GM23248 (cell line): ENCODE measurements around the gene SRPRA. TPM values are rescaled to one million over a fixed set of nuclear protein-coding genes. Genes with fewer than 3 reads are reported as not detected.

Source experiments
- DNase-seq: peaks from one replicate; pipeline ENCODE4 v3.0.0-alpha.2; 2015
- H2AFZ ChIP-seq: fragments of 200-600 bp; sonication (generic); 2 replicates; pipeline ENCODE4 v1.6.1; 2016; ENCODE audit warnings: antibody characterized with exemption
- H3F3A ChIP-seq: fragments of 200-600 bp; sonication (generic); 2 replicates; pipeline ENCODE4 v1.6.1; 2016; ENCODE audit warnings: mild to moderate bottlenecking, antibody characterized with exemption, mixed run types; ENCODE audit not compliant: insufficient read depth
- H3K27ac ChIP-seq: fragments of 200-600 bp; sonication (generic); 2 replicates; pipeline ENCODE4 v1.5.1; 2016; ENCODE audit warnings: mild to moderate bottlenecking
- H3K27me3 ChIP-seq: fragments of 200-600 bp; sonication (generic); replicated peaks from 2 replicates; pipeline ENCODE4 v1.6.1; 2016; ENCODE audit warnings: mild to moderate bottlenecking; ENCODE audit not compliant: insufficient read depth
- H3K36me3 ChIP-seq: fragments of 200-600 bp; sonication (generic); 2 replicates; pipeline ENCODE4 v1.6.1; 2016; ENCODE audit warnings: low read depth, mild to moderate bottlenecking
- H3K4me1 ChIP-seq: fragments of 200-600 bp; sonication (generic); 2 replicates; pipeline ENCODE4 v1.6.1; 2016; ENCODE audit warnings: mild to moderate bottlenecking; ENCODE audit not compliant: insufficient read depth
- H3K4me2 ChIP-seq: fragments of 200-600 bp; sonication (generic); one replicate; pipeline ENCODE4 v1.6.1; 2016; ENCODE audit warnings: mild to moderate bottlenecking; ENCODE audit not compliant: unreplicated experiment
- H3K4me3 ChIP-seq: fragments of 200-600 bp; sonication (generic); 2 replicates; pipeline ENCODE4 v1.5.1; 2016; ENCODE audit warnings: mild to moderate bottlenecking
- H3K79me2 ChIP-seq: fragments of 200-600 bp; sonication (generic); 2 replicates; pipeline ENCODE4 v1.6.1; 2016; ENCODE audit warnings: mild to moderate bottlenecking; ENCODE audit not compliant: insufficient read depth
- H3K9ac ChIP-seq: fragments of 200-600 bp; sonication (generic); 2 replicates; pipeline ENCODE4 v1.6.1; 2016; ENCODE audit warnings: mild to moderate bottlenecking
- H3K9me2 ChIP-seq: fragments of 200-600 bp; sonication (generic); 2 replicates; pipeline ENCODE4 v1.6.1; 2016; ENCODE audit warnings: mixed run types, mild to moderate bottlenecking, moderate library complexity; ENCODE audit not compliant: insufficient read depth
- H3K9me3 ChIP-seq: fragments of 200-600 bp; sonication (generic); one replicate; pipeline ENCODE4 v1.6.1; 2017; ENCODE audit warnings: low read depth
- H4K20me1 ChIP-seq: fragments of 200-600 bp; sonication (generic); 2 replicates; pipeline ENCODE4 v1.6.0; 2016; ENCODE audit not compliant: insufficient read depth
- EZH2 ChIP-seq: fragments of 200-600 bp; sonication (generic); IDR thresholded peaks from 2 replicates; pipeline ENCODE4 v1.6.1; 2018; ENCODE audit warnings: antibody characterized with exemption, mild to moderate bottlenecking; ENCODE audit not compliant: insufficient read depth, poor library complexity, severe bottlenecking
- EZH2phosphoT487 ChIP-seq: fragments of 200-600 bp; sonication (generic); IDR thresholded peaks from 2 replicates; pipeline ENCODE4 v1.6.1; 2018; ENCODE audit warnings: antibody characterized with exemption, moderate library complexity, mild to moderate bottlenecking, low read depth; ENCODE audit not compliant: insufficient read depth
- WGBS, 2 experiments: methylation state at CpG; one replicate each; pipeline ENCODE4 v1.1.6; 2015 to 2017; ENCODE audit warnings: low lambda C conversion rate in 2 of 2, low coverage in 1 of 2; ENCODE audit errors: missing lambda C conversion rate in 2 of 2; 5-methylcytosine and 5-hydroxymethylcytosine counted together
- in situ Hi-C: fragments of 300-500 bp; cut with MboI; formaldehyde crosslinking; loops from 2 replicates; pipeline ENCODE4 v1.15.0; 2020
- polyA plus RNA-seq: library from polyadenylated mRNA; unstranded; fragments of >200 nt; fragmentation: Nextera tagmentation; extraction: Ambion mirVana; gene quantifications from 2 replicates; pipeline ENCODE4 v1.2.1, GENCODE V29; 2016
- total RNA-seq: library from RNA; depleted of rRNA; stranded (reverse); fragments of >200 nt; shearing (Covaris generic); gene quantifications from 2 replicates; pipeline ENCODE4 v1.2.3, GENCODE V29; 2014

The SRPRA gene
- total and polyA plus RNA-seq, 2 experiments from 2014 or later = 125 to 151 TPM

GRCh38 chr11:126303623-126304456 is 35.1 kb upstream of the SRPRA start, which contains the start of gene DCPS:
DCPS (plus strand) TSS chr11:126304060; CDS start chr11:126304081, 21 bp downstream.
- H4K20me1 ChIP-seq = no peaks in the 10 kb centered on the region
- peak within 1 kb of the TSS; percentile 95 for H2AFZ ChIP-seq
- TF ChIP-seq EZH2 = no peak
- no peak for TF ChIP-seq EZH2phosphoT487
- peaks cover 22% of the 10 kb centered on the region for H3K79me2 ChIP-seq
- no peaks in the 10 kb centered on the region for H3K27me3 ChIP-seq
- H3K9me2 ChIP-seq = no peaks in the 10 kb centered on the region
- in situ Hi-C loops = no loop called here
- peak within 1 kb of the TSS; percentile 89 for H3K4me3 ChIP-seq
- WGBS, 2 experiments = 1% methylated on average over 60 of the region's 61 CpGs
- peak within 1 kb of the TSS; percentile 92 for H3K9ac ChIP-seq
- peak within 1 kb of the TSS; percentile 97 for H3K4me2 ChIP-seq
- peak within 1 kb of the TSS; percentile 89 for H3K27ac ChIP-seq
- DNase-seq = peak; percentile 98
- H3K36me3 ChIP-seq = no peaks in the 10 kb centered on the region
- no peaks in the 10 kb centered on the region for H3K9me3 ChIP-seq
- H3K4me1 ChIP-seq = peaks cover 6% of the 10 kb centered on the region
- H3F3A ChIP-seq = peaks cover 9% of the 10 kb centered on the region

- H3F3A ChIP-seq = peaks cover 6% of the 10 kb centered on the region; the same call in 1 of the 2 replicates
- H3K9me3 ChIP-seq = no peaks in the 10 kb centered on the region
- no peak overlapping the region for H3K4me2 ChIP-seq
- in situ Hi-C loops = no loop called here
- no peaks in the 10 kb centered on the region for H3K9me2 ChIP-seq
- peaks cover 9% of the 10 kb centered on the region; the same call in 1 of the 2 replicates for H3K36me3 ChIP-seq
- H3K9ac ChIP-seq = no peak overlapping the region
- no peak overlapping the region for H2AFZ ChIP-seq
- H3K4me1 ChIP-seq = no peaks in the 10 kb centered on the region
- peaks cover 6% of the 10 kb centered on the region; the same call in 1 of the 2 replicates for H3K79me2 ChIP-seq
- H3K27ac ChIP-seq = no peak overlapping the region
- WGBS, 2 experiments = 78 to 80% methylated on average over 2 of the region's 2 CpGs
- H4K20me1 ChIP-seq = no peaks in the 10 kb centered on the region
- H3K27me3 ChIP-seq = no peaks in the 10 kb centered on the region
- TF ChIP-seq EZH2 (no peak), EZH2phosphoT487 (no peak)
- no peak for DNase-seq
- no peak overlapping the region for H3K4me3 ChIP-seq
These were observed 28.3 kb upstream of the SRPRA start for GRCh38 chr11:126297004-126297403.

- Histone ChIP-seq H3K27me3 (no peaks in the 10 kb centered on the region), H3K36me3 (peaks cover 9% of the 10 kb centered on the region; the same call in 1 of the 2 replicates), H3K9me2 (no peaks in the 10 kb centered on the region), H3K4me2 (no peak overlapping the region), H3K79me2 (0 out of 2 replicates have a peak, but pooled peaks cover 4% of the 10 kb centered on the region), H3F3A (peaks cover 6% of the 10 kb centered on the region; the same call in 1 of the 2 replicates), H3K4me1 (no peaks in the 10 kb centered on the region), H3K27ac (no peak overlapping the region), H3K9me3 (no peaks in the 10 kb centered on the region), H3K9ac (no peak overlapping the region), H2AFZ (no peak overlapping the region), H4K20me1 (no peaks in the 10 kb centered on the region), H3K4me3 (no peak overlapping the region)
- no peak for TF ChIP-seq EZH2
- TF ChIP-seq EZH2phosphoT487 = no peak
- no peak for DNase-seq
- 95 to 96% methylated on average over 5 of the region's 5 CpGs for WGBS, 2 experiments
- in situ Hi-C loops = no loop called here
These were observed 25.0 kb upstream of the SRPRA start for GRCh38 chr11:126293726-126294125.

GRCh38 chr11:126290887-126291286 is 22.2 kb upstream of the SRPRA start:
- 86 to 88% methylated on average over 12 of the region's 12 CpGs for WGBS, 2 experiments
- Histone ChIP-seq H4K20me1 (peaks cover 10% of the 10 kb centered on the region; the same call in 1 of the 2 replicates), H3K4me1 (no peaks in the 10 kb centered on the region), H3K9me3 (no peaks in the 10 kb centered on the region), H3K4me3 (no peak overlapping the region), H3K9me2 (no peaks in the 10 kb centered on the region), H2AFZ (no peak overlapping the region), H3K4me2 (no peak overlapping the region), H3K79me2 (peaks cover 15% of the 10 kb centered on the region), H3K36me3 (peaks cover 4% of the 10 kb centered on the region; the same call in 1 of the 2 replicates), H3K27me3 (no peaks in the 10 kb centered on the region), H3F3A (no peaks in the 10 kb centered on the region), H3K9ac (no peak overlapping the region), H3K27ac (no peak overlapping the region)
- in situ Hi-C loops = no loop called here
- TF ChIP-seq EZH2phosphoT487 (no peak), EZH2 (no peak)
- no peak for DNase-seq
